ENCODE measurements around the gene PLA2G4E.

- no peak for TF ChIP-seq CTCF (IDR thresholded peaks at IDR 0.05)
- no peak for TF ChIP-seq POLR2A (IDR thresholded peaks at IDR 0.05)
These were observed 10.4 kb downstream of the PLA2G4E start for GRCh38 chr15:42010434-42010833.

Measured in breast epithelium (tissue), 3 donors.